ENCODE data around the gene EXOC2.

- no peak for TF ChIP-seq RAD21 (IDR thresholded peaks at IDR 0.05; ENCODE audit: low read depth)
- no peak for TF ChIP-seq FOXM1 (IDR thresholded peaks at IDR 0.05; ENCODE audit: borderline replicate concordance, low read depth)
- TF ChIP-seq TAF1 (IDR thresholded peaks at IDR 0.05; ENCODE audit: low read depth): no peak
- no peak for TF ChIP-seq EP300 (IDR thresholded peaks at IDR 0.05; ENCODE audit: borderline replicate concordance)
- no peak for TF ChIP-seq CEBPB (IDR thresholded peaks at IDR 0.05)
- TF ChIP-seq EGR1 (IDR thresholded peaks at IDR 0.05): no peak
- TF ChIP-seq REST (IDR thresholded peaks at IDR 0.05; ENCODE audit: low read depth): no peak
- TF ChIP-seq CREB1 (IDR thresholded peaks at IDR 0.05; ENCODE audit: low read depth): no peak
These were observed 16.6 kb upstream of the EXOC2 start for GRCh38 chr6:709471-710056.
